22Rv1 (cell line): Measurements from ENCODE around the gene BBS1.

Experiments
- ZFX ChIP-seq: fragments of 450-650 bp; IDR thresholded peaks from 2 replicates; pipeline ENCODE4 v1.6.1; 2017; ENCODE audit warnings: antibody characterized with exemption, borderline replicate concordance
- TF ChIP-seq, protein P1 (sequence below): fragments of 450-650 bp; IDR thresholded peaks from 2 replicates; pipeline ENCODE4 v1.5.1; 2017; ENCODE audit warnings: mild to moderate bottlenecking

DNA sequence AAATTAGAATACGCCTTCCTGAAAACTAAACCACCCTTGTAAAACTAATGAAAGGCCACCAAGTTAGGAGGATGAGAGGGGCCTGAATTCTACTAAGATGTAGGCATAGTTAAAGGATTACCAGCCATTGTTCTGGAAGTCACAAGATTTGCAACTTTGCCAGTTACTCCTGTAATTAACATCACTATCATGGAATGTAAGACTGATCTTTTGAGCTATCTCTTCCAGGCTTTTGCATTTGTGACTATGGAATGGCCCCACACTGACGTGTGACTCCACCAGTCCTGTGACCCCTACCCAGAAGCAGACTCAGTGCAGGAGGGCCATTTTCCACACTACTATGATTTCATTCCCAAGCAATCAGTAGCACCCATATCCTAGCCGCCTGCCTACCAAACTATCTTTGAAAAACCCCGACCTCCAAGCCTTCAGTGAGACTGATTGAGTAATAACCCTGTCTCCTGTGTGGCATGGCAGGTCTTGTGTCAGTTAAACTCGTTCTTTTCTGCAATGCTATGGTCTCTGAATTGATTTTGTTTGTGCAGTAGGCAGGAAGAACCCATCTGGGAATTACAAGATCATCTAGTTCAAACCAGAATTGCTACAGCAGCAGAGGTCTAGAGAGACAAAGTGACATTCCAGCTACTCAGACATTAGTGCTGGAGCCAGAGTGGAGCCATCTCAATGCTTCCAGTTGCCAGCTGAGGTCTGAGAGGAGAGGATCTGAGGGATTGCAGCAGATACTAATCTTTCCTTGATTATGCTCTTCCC, 59.8 kb downstream of the BBS1 start:
- TF ChIP-seq, protein P1, sequence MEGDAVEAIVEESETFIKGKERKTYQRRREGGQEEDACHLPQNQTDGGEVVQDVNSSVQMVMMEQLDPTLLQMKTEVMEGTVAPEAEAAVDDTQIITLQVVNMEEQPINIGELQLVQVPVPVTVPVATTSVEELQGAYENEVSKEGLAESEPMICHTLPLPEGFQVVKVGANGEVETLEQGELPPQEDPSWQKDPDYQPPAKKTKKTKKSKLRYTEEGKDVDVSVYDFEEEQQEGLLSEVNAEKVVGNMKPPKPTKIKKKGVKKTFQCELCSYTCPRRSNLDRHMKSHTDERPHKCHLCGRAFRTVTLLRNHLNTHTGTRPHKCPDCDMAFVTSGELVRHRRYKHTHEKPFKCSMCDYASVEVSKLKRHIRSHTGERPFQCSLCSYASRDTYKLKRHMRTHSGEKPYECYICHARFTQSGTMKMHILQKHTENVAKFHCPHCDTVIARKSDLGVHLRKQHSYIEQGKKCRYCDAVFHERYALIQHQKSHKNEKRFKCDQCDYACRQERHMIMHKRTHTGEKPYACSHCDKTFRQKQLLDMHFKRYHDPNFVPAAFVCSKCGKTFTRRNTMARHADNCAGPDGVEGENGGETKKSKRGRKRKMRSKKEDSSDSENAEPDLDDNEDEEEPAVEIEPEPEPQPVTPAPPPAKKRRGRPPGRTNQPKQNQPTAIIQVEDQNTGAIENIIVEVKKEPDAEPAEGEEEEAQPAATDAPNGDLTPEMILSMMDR: no peak
- TF ChIP-seq ZFX: no peak
